Upper lobe of left lung (tissue), 4 donors: ENCODE data around the gene GBA3.

Experiments used
- CTCF ChIP-seq, 6 experiments: fragments of 450-650 bp in 4 of 6; fragments of 200-600 bp in 2 of 6; sonication (generic) in 2 of 6; IDR thresholded peaks; one replicate each; pipeline ENCODE4 v1.5.1; 2016 to 2019; ENCODE audit warnings: antibody characterized with exemption in 6 of 6
- EP300 ChIP-seq, 4 donors: sonication (generic); formaldehyde crosslinking; IDR thresholded peaks; one replicate each; pipeline ENCODE4 v1.5.1; 2017; ENCODE audit warnings: antibody characterized with exemption in 4 of 4, control low read depth in 2 of 4
- POLR2A ChIP-seq, 4 donors: fragments of 450-650 bp; IDR thresholded peaks; one replicate each; pipeline ENCODE4 v1.5.1; 2016 to 2017; ENCODE audit warnings: antibody characterized with exemption in 4 of 4, mild to moderate bottlenecking in 2 of 4
- POLR2AphosphoS5 ChIP-seq, 2 donors: sonication (generic); formaldehyde crosslinking; IDR thresholded peaks; one replicate each; pipeline ENCODE4 v1.5.1; 2017; ENCODE audit warnings: antibody characterized with exemption in 2 of 2

GRCh38 chr4:22801391-22801790 lies 108.7 kb downstream of the GBA3 start:
- no peak for TF ChIP-seq CTCF (IDR thresholded peaks at IDR 0.05)
- TF ChIP-seq POLR2A (IDR thresholded peaks at IDR 0.05), result no peak
- no peak for TF ChIP-seq POLR2AphosphoS5 (IDR thresholded peaks at IDR 0.05)
- no peak for TF ChIP-seq EP300 (IDR thresholded peaks at IDR 0.05)
